Left lung (tissue), 10 donors: Measurements from ENCODE around the gene SLC25A42. TPM values are rescaled to one million over a fixed set of nuclear protein-coding genes. Genes with fewer than 3 reads are reported as not detected.

Source experiments
- ATAC-seq: fragments of 200-7000 bp; cut with Tn5 transposase; one replicate; pipeline ENCODE4 v1.9.1; 2020; ENCODE audit warnings: moderate library complexity
- DNase-seq, 4 donors: peaks; one replicate each; pipeline ENCODE4 v3.0.0-alpha.2; 2013 to 2020
- H3K27ac ChIP-seq, 2 donors: fragments of 200-600 bp; sonication (generic) in 1 of 2; one replicate each; pipeline versions ENCODE4 v1.5.0 to v1.8.0; 2020 to 2021
- H3K27me3 ChIP-seq, 2 donors: fragments of 200-600 bp; sonication (generic) in 1 of 2; one replicate each; pipeline versions ENCODE4 v1.5.0 to v1.8.0; 2020 to 2021
- H3K36me3 ChIP-seq, 2 donors: fragments of 200-600 bp; sonication (generic) in 1 of 2; one replicate each; pipeline versions ENCODE4 v1.5.0 to v1.8.0; 2020 to 2021
- H3K4me1 ChIP-seq, 2 donors: fragments of 200-600 bp; one replicate each; pipeline ENCODE4 v1.8.0; 2021
- H3K4me3 ChIP-seq, 2 donors: fragments of 200-600 bp; sonication (generic) in 1 of 2; one replicate each; pipeline versions ENCODE4 v1.5.0 to v1.8.0; 2020 to 2021; ENCODE audit warnings: mild to moderate bottlenecking in 1 of 2
- H3K9me3 ChIP-seq, 2 donors: fragments of 200-600 bp; sonication (generic) in 1 of 2; one replicate each; pipeline versions ENCODE4 v1.5.0 to v1.8.0; 2020 to 2021
- CTCF ChIP-seq, 2 donors: fragments of 200-600 bp; sonication (generic) in 1 of 2; IDR thresholded peaks; one replicate each; pipeline versions ENCODE4 v1.5.0 to v1.8.0; 2021; ENCODE audit warnings: antibody characterized with exemption in 2 of 2
- intact Hi-C, 2 donors: fragments of 100-400 bp; cut with DNase I; formaldehyde crosslinking; loops; one replicate each; pipeline versions ENCODE4 v1.11.2 to v1.14.2; 2022
- polyA plus RNA-seq, 6 donors: library from polyadenylated mRNA; unstranded; fragments of 120-200 nt; gene quantifications; one replicate each; pipeline ENCODE4 v1.2.1, GENCODE V29; 2013; ENCODE audit not compliant: insufficient read length in 6 of 6
- total RNA-seq, 2 donors: library from RNA; stranded (reverse); fragmentation: NEBNext Ultra II Directional; extraction: Animal tissue kit (Norgen Biotek cat#: 25700); gene quantifications; one replicate each; pipeline ENCODE4 v1.2.1, GENCODE V29; 2021
- donor health status: DM: no; HTN: yes; CAD: no.
- donor health status: DM: no; HTN: no; CAD: no.

Gene SLC25A42
- total and polyA plus RNA-seq, 8 donors = 7.6 to 16.6 (median 12.8) TPM

GRCh38 chr19:19162495-19162894, 98.7 kb downstream of the SLC25A42 start:
- H3K9me3 ChIP-seq = no peaks in the 10 kb centered on the region
- no peak for DNase-seq
- no peak for ATAC-seq
- no peak for TF ChIP-seq CTCF (IDR thresholded peaks at IDR 0.05)
- H3K27me3 ChIP-seq = no peaks in the 10 kb centered on the region
- intact Hi-C loops = no loop called here
- no peak overlapping the region for H3K4me3 ChIP-seq
- no peak overlapping the region for H3K27ac ChIP-seq
- H3K36me3 ChIP-seq = no peaks in the 10 kb centered on the region
- H3K4me1 ChIP-seq = no peaks in the 10 kb centered on the region

Other genes with a start within 250 kb of the SLC25A42 start
- gene UPF1, start 232.0 kb upstream of the SLC25A42 start, total RNA-seq = 10 to 100 TPM; 66.9 to 80.9 TPM
- 10 to 100 TPM; 49.1 to 55.9 (median 55.0) TPM for gene UPF1, start 232.0 kb upstream of the SLC25A42 start, polyA plus RNA-seq
- gene CERS1, start 167.8 kb upstream of the SLC25A42 start, total RNA-seq = under 1 TPM; 0.20 to 0.24 TPM
- gene CERS1, start 167.8 kb upstream of the SLC25A42 start, polyA plus RNA-seq = 1 to 10 TPM; 3.2 to 4.0 (median 3.6) TPM
- gene COPE, start 144.6 kb upstream of the SLC25A42 start, total RNA-seq = 100 to 1,000 TPM; 196 to 226 TPM
- gene COPE, start 144.6 kb upstream of the SLC25A42 start, polyA plus RNA-seq = 100 to 1,000 TPM in 3 of 6 donors, 10 to 100 TPM in 3; 81.1 to 114 (median 98.9) TPM
- gene DDX49, start 144.3 kb upstream of the SLC25A42 start, total RNA-seq = 10 to 100 TPM; 33.5 to 40.7 TPM
- gene DDX49, start 144.3 kb upstream of the SLC25A42 start, polyA plus RNA-seq = 10 to 100 TPM; 38.9 to 51.8 (median 45.9) TPM
- gene HOMER3, start 122.8 kb upstream of the SLC25A42 start, total RNA-seq = 10 to 100 TPM; 27.6 to 32.1 TPM
- gene HOMER3, start 122.8 kb upstream of the SLC25A42 start, polyA plus RNA-seq = 10 to 100 TPM; 45.0 to 68.0 (median 58.0) TPM
- 10 to 100 TPM; 64.2 to 80.3 TPM for gene SUGP2, start 30.5 kb upstream of the SLC25A42 start, total RNA-seq
- gene SUGP2, start 30.5 kb upstream of the SLC25A42 start, polyA plus RNA-seq = 100 to 1,000 TPM in 5 of 6 donors, 10 to 100 TPM in 1; 94.1 to 139 (median 108) TPM
- 10 to 100 TPM; 23.7 to 37.9 TPM for gene ARMC6, start 30.4 kb upstream of the SLC25A42 start, total RNA-seq
- 10 to 100 TPM; 30.6 to 36.8 (median 34.0) TPM for gene ARMC6, start 30.4 kb upstream of the SLC25A42 start, polyA plus RNA-seq
- 10 to 100 TPM; 25.6 to 27.8 TPM for gene TMEM161A, start 74.5 kb downstream of the SLC25A42 start, total RNA-seq
- 10 to 100 TPM; 22.3 to 28.0 (median 25.0) TPM for gene TMEM161A, start 74.5 kb downstream of the SLC25A42 start, polyA plus RNA-seq
- 1 to 10 TPM; 1.1 to 2.3 TPM for gene MEF2B, start 106.3 kb downstream of the SLC25A42 start, total RNA-seq
- 1 to 10 TPM; 1.8 to 3.7 (median 2.1) TPM for gene MEF2B, start 106.3 kb downstream of the SLC25A42 start, polyA plus RNA-seq
- gene BORCS8, start 128.2 kb downstream of the SLC25A42 start, total RNA-seq = 10 to 100 TPM; 23.4 to 39.1 TPM
- gene BORCS8, start 128.2 kb downstream of the SLC25A42 start, polyA plus RNA-seq = 10 to 100 TPM; 16.4 to 19.1 (median 17.8) TPM
- gene RFXANK, start 128.3 kb downstream of the SLC25A42 start, total RNA-seq = 10 to 100 TPM; 74.6 to 82.8 TPM
- 10 to 100 TPM; 61.6 to 78.3 (median 72.6) TPM for gene RFXANK, start 128.3 kb downstream of the SLC25A42 start, polyA plus RNA-seq
- gene NR2C2AP, start 139.4 kb downstream of the SLC25A42 start, total RNA-seq = 10 to 100 TPM; 10.4 to 22.3 TPM
- gene NR2C2AP, start 139.4 kb downstream of the SLC25A42 start, polyA plus RNA-seq = 10 to 100 TPM; 10.4 to 13.0 (median 11.9) TPM
- not detected for gene NCAN, start 148.0 kb downstream of the SLC25A42 start, total RNA-seq
- gene NCAN, start 148.0 kb downstream of the SLC25A42 start, polyA plus RNA-seq = under 1 TPM; 0.03 to 0.14 (median 0.09) TPM
- gene TM6SF2, start 209.3 kb downstream of the SLC25A42 start, total RNA-seq = under 1 TPM; 0.55 to 0.65 TPM
- gene TM6SF2, start 209.3 kb downstream of the SLC25A42 start, polyA plus RNA-seq = 1 to 10 TPM; 5.7 to 8.6 (median 6.3) TPM